Fibroblast of the conjunctiva (primary cell): Measurements from ENCODE around the gene SPAG16.
"Not testable (repeated sequence)": the region's sequence is repeated elsewhere in the genome, so short reads cannot be mapped to it uniquely, and the experiment has no call there.

ENCODE experiments used
- DNase-seq: peaks from one replicate; pipeline ENCODE4 v3.0.0-alpha.2; 2010; ENCODE audit warnings: low read depth

The SPAG16 gene

GRCh38 chr2:213274143-213274542, 10.1 kb upstream of the SPAG16 start:
- DNase-seq: no peak

- DNase-seq: no peak
Observed at GRCh38 chr2:213275265-213275664, 9.0 kb upstream of the SPAG16 start.

DNA sequence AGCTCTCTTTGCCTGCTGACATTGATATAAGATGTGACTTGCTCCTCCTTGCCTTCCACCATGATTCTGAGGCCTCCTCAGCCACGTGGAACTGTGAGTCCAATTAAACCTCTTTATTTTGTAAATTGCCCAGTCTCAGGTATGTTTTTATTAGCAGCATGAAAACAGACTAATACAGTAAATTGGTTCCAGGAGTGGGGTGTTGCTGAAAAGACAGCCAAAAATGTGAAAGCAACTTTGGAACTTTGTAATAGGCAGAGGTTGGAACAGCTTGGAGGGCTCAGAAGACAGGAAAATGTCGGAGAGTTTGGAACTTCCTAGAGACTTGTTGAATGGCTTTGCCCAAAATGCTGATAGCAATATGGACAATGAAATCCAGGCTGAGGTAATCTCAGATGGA, 7.1 kb upstream of the SPAG16 start:
- DNase-seq: not testable (repeated sequence)

DNA sequence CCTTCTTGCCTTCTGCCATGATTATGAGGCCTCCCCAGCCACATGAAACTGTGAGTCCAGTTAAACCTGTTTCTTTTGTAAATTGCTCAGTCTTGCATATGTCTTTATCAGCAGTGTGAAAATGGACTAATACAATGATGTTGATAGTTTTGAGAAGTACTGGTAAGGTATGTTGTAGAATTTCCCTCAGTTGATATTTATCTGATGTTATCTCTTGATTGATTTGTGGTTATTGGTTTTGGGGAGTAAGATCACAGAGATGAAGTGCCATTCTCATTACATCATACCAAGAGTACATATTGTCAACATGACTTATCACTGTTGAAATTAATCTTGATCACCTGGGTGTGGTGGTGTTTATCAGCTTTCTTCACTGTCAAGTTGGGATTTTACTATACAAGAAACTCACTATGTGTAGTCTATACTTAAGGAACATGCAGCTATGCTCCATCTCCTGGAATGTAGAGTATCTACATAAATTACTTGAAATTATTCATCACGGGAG, 5.1 kb upstream of the SPAG16 start:
- no peak for DNase-seq

- DNase-seq: peak; percentile 86
Observed at GRCh38 chr2:213279971-213280370, 4.3 kb upstream of the SPAG16 start.

GRCh38 chr2:213281156-213281555, 3.1 kb upstream of the SPAG16 start:
- peak; percentile 46 for DNase-seq

DNA sequence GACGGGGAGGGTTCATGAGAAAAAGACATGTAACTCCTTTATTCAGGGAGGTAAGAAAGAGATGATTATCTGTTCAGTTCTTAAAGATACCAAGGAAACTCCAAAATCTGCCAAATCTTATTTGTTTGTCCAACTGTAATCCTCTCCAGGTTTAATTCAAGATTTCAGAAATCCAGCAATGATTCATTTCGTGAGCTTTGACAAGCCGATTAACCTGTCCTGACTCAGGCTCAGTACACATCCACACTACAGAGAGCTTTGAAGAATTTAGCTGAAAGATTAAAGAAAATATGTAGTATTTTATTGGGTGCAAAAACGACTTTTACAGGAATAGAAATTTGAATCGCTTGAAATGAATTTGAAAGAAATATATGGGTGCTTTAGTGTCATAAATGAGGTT, 1.1 kb downstream of the SPAG16 start:
- no peak for DNase-seq

DNA sequence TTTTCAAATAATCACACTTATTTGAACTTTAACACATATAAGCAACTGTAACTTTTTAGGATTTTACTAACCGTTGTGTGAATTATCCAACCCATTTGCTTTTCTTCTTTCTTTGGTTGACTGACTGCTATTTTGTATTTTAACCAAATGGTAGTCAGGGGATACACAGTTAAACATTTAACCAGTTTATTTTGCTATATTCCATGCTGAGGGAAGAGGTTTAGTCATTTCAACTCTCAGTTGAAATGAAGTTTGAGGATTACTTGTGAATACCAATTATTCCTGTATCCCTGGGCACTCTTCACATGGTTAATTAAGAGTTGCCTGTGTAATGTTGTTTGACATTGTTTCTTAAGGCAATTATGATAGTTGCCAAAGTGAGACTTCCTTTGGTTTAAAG, 1.9 kb downstream of the SPAG16 start:
- no peak for DNase-seq

GRCh38 chr2:213288913-213289700, 4.8 kb downstream of the SPAG16 start:
- no peak for DNase-seq

DNA sequence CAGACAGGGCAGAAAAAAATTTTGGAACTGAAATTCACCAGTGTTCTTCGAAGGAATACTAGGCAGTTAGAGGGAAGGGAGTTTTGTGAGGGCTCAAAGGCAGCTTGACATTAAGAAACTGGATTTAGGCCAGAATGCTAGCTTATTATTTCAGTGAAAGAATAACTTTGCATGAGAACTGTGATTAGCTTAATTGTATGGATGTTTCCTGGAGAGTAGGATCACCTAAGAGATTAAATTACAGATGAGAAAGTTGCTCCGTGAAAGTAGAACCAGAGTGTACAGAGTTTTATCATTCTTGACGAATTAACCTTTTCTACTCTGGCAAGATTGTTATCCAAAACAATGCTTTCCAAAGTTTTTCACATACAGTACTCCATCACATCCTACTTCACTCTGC, 6.2 kb downstream of the SPAG16 start:
- DNase-seq: no peak

DNA sequence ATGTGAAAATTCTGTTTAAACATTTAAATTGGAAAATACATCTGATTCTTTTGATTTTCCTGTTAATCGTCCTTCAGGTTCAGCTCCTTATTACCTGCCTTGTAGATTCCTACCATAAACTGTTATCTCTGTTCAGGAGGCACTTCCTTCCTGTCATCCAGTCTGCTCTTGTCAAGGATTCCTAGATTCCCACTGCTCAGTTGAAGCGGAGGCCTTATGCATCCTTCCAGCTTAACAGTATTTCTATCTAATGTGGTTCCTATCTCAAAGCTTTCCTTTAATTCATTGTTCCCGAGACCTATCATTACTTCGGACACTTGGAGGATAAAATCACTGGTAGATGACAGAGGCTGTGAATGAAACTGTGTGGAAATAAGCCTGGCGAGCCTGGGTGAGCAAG, 12.0 kb downstream of the SPAG16 start:
- DNase-seq: no peak

DNA sequence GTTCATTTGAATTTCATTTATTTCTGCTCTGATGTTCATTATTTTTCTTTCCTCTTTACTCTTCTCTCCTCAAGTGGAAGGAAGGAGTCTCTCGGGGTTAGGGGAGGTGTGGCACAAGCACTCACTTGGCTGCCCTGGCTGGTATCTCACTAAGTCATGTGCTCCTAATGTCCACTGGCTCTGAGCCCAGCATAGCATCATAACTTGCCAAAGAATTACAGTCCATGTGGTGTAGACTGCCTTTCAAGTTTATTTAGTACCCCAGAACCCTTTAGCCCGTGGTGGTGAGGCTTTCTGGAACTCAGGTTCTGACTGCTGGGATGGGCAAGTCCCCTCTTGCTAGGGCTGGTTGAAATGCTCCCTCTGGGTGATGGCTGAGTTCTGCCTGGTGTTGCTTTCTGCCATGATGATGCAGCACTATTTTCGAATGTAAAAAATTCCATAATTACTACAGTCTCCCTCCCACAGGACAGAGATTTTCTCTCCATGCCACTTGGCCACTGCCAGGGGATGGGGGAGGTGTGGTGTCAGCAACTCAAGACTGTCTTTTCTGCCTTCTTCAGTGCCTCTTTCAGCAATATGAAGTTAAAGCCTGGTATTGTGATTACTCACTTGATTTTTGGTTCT, 22.2 kb downstream of the SPAG16 start:
- peak; percentile 88 for DNase-seq

DNA sequence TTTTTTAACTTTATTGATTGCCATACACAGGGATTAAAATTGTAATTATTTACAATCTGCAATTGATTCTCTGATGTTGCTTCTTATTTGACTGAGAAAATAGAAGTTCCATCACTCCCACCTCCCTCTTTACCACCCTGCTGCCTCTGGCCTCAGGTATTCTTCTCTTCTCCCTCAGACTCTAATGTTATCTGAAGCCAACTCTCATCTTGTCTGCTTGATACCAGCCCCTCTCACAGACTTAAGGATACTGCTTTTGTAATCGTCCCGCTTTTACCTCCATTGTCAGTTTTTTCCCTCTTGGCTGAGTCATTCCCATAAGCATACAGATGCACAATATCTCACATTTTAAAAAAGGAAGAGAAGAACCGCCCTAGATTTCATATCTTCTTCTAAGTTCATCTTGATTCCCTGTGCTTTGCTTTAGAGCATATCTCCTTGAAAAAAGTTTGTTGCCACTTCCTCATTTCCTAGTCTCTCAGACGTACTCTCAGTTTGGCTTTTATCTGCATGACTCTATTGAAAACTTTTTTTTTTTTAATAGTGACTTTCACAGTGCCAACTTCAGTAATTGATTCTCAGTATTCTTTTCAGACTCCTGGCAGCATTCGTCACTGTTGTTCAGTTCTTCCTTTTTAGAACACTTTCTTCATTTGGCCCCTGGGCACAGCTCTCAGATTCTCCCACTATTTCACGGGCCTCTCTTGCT, 31.1 kb downstream of the SPAG16 start:
- DNase-seq: no peak

GRCh38 chr2:213316001-213316735, 31.9 kb downstream of the SPAG16 start:
- DNase-seq: no peak

DNA sequence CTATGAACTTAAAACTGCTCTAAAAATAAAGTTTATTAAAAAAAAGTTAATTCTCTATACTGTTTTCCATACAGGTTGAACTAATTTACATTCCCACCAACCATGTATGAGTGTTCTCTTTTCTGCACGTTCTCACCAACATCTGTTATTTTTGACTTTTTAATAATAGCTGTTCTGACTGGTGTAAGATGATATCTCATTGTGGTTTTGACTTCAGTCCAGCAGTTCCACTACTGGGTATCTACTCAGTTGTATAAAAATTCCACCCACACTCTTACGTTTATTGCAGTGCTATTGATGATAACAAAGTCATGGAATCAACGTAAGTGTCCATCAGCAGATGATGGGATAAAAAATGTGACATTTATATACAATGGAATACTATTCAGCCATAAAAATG, 33.7 kb downstream of the SPAG16 start:
- peak; percentile 42 for DNase-seq

DNA sequence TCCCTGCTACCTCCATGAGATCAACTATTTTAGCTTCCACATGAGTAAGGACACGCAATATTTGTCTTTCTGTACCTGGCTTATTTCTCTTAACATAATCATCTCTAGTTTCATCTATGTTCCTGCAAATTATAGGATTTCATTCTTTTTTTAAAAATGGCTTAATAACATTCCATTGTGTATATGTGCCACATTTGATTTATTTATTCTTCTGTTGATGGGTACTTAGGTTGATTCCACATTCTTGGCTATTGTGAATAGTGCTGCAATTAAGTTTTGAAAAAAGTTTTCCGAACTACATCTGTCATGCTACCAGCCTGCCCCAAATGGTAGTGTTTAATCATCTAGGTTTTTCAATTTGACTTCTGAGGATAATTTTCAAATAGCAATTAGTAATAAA, 36.3 kb downstream of the SPAG16 start:
- no peak for DNase-seq

DNA sequence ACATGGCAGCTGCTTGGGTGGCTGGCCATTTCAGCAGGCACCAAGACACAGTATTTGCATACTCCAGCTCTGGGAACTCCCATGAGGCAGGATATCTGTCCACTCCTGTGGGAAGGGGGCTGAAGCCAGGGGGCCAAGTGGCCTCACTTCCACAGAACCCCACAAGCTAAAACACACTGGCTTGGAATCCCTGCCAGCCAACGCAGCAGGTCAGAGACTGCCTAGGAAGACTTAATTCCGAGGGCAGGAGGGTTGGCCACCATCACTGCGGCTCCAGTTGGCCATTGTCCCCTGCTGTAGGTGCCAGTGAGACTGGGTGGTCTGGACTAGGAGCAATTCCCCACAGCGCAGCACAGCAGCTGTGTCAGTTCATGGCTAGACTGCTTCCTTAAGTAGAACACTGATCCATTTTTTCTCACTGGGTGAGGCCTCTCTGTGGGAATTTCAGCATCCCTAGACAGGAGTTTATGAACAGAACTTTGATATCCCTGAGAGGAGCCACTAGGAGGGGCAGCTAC, 52.0 kb downstream of the SPAG16 start:
- no peak for DNase-seq

- no peak for DNase-seq
Observed at GRCh38 chr2:213353419-213353818, 69.2 kb downstream of the SPAG16 start.

GRCh38 chr2:213376644-213377043, 92.4 kb downstream of the SPAG16 start:
- DNase-seq: no peak

DNA sequence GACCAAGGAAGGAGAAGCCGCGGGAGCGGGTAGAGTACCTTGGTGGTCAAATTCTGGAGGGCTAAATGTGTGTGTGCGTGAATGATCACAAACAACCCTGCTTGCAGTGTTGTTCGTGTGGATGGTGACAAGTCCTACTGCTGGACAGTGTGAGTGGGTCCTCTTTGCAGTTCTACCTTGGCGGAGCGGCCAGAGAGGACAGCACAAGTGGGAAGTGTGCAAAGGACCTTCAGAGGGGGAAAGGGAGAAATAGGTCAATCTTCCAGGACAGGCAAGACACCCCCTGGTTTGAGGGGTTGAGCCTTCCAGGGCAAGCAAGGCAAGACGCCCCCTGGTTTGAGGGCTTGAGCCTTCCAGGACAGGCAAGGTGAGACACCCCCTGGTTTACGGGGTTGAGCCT, 122.8 kb downstream of the SPAG16 start:
- not testable (repeated sequence) for DNase-seq

- not testable (repeated sequence) for DNase-seq
Observed at GRCh38 chr2:213408426-213409070, 124.3 kb downstream of the SPAG16 start.
